Measurements from ENCODE around the gene RBFOX1.

The RBFOX1 gene

DNA sequence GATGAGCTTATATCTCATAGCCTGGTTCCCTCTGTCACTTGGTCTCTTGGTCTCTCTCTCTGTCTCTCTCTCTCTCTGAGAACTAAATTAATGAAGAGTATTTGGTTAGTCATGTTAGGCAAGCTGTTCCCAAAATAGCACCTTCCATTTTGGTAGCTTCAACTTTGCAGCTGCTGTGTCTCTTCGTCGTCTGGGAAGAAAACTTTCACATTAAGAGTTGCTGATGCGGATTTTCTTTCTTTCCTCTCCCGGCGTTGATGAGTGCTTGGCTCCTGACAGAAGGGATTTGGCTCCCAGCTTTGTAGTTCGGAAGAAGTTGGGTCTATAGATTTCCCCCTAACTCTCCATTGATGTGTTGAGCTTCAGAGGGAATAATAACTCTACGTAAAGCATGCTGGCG lies at the start of gene RBFOX1:
Gene RBFOX1, plus strand, starts transcription at position 235 of the 400 bp plus-strand sequence.
- no peak for DNase-seq (ENCODE audit: low spot score)

DNA sequence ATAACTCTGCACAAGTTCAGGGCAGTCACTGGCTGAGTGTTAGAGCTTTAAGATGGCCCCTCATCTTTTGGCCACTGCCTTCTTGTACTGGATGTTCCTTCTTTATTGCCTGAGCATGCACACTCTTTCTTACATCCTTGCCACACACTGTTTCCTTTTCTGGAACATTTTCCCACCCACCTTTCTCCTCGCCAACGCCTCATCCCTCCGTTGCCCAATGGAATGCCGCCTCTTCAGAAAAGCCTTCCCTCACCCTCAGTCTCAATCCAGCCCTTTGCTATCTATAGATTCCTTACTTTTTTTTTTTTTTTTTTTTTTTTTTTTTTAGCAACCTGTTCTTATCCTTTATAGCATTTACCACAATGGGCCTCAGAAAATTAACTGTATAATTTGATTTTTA lies 47.9 kb upstream of the RBFOX1 start:
- no peak for DNase-seq (ENCODE audit: low spot score)

DNA sequence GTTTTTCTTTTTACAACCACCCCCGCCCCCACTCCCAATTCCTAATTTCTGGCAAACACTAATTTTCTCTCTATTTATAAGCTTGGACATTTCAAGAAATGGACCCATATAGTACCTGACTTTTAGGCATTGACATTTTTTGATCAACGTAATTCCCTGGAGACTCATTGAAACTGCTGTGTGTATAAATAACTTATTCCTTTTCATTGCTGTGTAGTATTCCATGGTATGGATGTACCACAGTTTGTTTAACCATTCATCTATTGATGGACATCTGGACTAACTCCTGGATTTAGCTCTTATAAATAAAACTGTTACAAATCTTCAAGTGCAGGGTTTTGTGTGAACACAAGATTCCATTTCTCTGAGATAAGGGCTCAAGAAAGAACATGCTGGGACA lies 47.1 kb upstream of the RBFOX1 start:
- DNase-seq (ENCODE audit: low spot score): no peak

DNA sequence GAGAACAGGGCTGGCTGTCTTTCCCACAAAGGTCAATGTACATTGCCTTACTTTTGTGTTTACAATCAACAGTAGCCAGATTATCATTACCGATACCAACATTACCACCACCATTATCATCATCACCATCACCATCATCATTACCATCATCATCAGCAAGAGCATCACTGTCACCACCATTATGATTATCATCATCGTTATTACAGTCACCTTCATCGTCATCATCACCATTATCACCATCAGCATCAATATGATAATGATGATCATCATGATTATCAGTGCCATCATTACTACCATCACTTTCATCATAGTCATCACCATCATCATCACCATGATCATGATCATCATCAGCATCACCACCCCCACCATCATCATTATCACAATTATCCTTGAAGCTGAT lies 43.3 kb upstream of the RBFOX1 start:
- no peak for DNase-seq (ENCODE audit: low spot score)

DNA sequence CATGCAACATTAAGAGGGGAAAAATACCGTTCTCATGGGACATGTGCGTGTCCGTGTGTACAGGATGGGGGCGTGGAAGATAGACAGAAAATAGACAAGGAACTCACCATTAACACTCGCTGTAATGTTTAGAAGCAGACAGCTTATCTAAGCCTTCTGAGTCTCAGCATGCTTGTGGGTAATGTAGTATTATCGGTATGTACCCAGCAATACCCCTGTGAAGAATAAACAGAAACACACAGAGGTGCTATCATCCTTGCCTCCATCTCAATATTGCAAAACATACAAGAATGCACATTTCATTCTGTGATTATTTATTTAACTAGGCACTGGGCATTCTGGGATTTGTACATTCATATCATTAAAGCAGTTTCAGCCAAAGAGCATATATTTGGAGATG lies 42.0 kb upstream of the RBFOX1 start:
- DNase-seq (ENCODE audit: low spot score): no peak

DNA sequence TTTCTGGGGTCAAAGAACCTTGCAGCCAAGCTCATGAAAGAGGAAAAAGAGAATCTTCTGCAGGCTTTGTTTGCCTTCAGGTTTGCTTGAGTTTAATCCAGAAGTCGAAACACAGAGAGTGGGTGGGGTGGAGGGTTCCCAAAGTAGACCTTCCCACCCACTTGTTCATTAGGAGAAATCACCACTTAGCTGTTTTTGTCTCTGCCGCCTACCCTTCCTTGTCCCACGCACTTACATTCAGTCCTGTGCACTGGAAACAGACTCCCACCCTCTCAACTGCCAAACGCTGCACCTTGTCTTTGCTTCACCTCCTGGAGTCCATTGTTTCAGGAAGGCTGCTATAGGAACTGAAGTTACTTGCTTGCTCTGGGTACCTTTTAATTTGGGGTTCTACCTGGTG lies 38.6 kb upstream of the RBFOX1 start:
- no peak for DNase-seq (ENCODE audit: low spot score)

DNA sequence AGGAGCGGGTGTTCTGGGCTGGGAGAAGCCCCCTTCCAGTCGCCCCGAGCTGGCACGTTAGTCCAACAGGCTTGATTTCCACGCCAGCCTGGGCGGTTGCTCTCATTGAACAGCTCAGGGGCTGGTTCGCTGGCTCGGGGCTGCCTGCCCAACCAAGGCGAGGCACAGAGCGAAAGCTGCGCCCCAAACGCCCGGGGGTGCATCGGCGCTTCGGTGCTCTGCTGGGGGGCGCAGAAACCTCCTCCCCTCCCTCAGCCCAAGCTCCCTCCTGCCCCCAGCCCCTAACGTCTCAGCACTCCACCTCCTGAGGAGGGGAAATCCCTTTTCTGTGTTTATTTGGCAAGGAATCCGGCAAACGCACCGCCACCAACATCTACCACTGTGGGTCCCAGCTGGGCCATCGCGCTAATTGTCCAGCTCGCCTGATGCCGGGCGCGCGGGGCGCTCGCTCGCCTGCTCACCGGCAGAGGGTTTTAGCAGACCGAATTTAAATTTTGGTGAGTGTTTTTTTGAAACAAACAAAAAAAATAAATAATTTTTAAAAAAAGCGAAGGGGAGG lies 29.5 kb upstream of the RBFOX1 start:
- no peak for DNase-seq (ENCODE audit: low spot score)

DNA sequence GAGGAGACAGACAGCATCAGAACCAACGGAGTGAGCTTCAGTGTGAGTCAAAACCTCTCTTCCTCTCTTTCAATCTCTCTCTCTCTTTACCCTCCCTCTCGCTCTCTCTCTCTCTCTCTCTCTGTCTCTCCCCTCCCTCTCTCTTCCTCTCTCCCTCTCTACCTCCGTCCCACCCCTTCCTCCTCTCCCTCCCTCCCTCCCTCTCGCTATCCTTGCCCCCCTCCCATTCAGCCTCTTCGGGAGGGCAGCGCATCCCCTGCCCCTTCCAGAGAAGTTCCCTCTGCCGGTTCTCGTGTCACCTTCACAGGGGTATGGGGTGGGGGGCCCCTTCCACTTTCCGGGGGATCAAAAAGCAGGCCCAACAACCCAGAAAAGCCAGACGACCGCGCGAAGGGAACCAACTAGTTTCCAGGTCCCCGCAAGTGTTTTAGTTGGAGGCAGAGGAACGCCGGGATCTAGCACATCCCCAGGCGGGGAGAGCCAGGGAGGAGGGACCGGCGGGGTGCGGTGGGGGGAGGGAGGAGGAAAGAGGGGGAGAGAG lies 28.9 kb upstream of the RBFOX1 start:
- no peak for DNase-seq (ENCODE audit: low spot score)

DNA sequence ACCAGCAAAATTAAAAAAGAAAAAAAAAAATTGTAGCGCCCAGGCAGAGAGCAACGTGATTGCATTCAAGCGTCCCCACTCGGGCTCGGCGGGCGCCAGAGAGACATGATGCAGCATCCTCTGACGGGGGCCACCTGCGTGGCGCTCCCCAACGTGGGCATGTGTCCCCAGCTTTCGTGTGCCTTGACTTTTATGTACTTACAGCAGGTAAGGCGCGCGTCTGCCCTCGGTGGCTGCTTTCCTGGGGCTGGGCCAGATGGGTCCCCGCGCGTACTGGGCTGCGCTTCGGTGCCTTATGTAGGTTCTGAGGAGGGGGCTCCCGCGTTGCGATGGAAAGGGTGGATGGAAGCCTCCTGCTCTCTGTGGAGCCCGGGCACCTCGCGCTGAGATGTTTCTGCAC lies 28.4 kb upstream of the RBFOX1 start:
- no peak for DNase-seq (ENCODE audit: low spot score)

DNA sequence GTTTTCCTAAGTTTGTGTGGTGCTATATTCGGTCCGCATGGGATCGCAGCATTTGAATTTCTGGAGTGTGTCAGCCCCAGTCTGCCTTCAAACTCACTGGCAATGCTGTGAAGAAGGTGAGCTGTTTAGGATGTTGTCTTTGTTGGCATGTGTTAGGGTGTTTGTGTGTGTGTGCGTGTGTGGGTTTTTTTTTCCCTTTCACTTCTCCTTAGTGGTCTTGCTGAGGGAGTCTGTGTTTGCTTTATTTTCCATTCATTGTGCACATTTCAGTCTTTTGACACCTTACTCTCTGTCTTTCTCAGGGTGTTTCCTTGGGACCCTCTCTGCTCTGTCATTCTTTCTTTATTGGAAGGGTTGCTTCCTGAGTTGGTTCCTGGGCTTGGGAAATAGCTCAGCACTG lies 27.7 kb upstream of the RBFOX1 start:
- DNase-seq (ENCODE audit: low spot score): no peak

DNA sequence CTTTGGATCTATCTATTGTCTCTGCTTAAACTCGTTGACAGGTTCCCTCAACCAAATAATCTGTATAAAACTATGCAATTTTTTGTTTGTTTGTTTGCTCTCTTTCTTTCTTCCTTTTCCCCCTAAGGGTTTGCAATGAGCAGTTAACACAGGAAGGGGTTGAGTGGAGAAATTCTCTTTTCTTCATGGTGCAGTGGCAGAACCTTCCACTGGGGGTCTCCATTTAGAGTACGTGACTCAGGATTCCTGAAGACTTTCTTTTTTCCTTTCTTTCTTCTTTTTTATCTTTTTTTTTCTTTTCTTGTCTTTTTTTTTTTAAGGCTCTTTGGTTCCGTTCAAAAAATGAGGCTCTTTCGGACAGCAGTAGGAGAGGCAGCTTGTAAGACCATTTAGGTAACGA lies 19.5 kb upstream of the RBFOX1 start:
- DNase-seq (ENCODE audit: low spot score): peak; percentile 16

DNA sequence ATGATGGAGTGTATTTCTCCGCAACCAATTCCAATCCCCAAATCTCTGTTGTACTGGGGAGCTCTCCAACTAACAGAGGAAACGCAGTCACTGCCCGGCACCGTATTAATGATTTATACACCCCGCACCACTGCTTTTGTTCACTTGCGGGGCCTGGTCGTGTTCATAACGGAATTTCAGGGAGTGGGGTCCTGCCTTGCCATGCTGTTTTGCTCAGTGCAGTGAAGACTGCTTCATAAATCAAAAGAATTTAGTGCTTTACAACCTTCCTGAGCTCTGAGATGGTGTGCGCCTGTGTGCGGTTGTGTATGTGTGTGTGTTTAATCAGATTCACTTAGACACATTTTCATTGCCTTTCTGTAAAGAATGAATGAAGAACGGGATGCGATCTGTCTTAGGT lies 18.5 kb upstream of the RBFOX1 start:
- DNase-seq (ENCODE audit: low spot score): no peak

DNA sequence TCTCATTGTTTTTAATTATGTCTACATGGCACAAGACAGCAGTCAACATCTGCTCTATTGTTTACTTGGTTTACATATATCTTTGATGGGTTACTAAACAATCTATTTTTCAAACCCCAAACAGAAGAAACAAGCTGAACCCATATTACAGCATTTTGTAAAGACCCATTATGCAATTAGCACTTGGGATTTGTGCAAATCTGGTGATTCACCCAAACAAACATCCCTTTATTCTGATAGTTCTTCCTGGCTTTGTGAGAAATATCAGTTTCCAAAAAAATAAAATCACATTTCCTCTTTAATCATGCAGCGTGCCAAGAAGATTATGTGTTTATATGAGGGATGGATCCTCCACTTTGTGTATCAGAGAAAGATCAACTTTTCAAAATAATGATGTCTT lies 16.8 kb upstream of the RBFOX1 start:
- DNase-seq (ENCODE audit: low spot score): no peak

DNA sequence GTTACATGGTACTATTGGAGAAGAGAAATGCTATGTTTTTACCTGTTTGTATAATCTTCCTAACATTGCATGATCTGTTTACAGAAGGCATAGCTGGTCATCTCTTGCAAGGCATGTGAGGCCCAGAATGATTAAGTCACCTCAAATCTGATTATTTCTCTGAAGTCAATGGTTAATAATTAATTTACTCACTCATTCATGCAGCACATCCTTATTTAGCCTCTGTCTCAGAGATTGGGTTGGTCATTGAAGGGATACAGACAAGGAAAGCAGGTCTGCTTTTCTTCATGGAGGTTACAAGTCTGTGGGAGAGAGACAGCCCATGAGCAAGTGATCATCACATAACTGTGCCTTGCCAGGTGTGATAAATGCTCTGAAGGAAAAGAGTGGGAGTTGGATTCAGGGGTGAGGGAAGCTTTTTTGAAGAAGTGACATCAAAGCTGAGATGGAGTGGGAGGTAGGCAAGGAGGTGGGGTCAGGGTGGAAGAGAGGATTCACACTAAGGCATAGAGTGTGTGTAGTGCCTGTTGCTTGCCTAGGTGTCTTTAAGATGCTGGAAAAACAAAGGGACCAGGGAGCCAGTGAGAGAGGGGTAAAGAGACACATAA lies 16.3 kb upstream of the RBFOX1 start:
- no peak for DNase-seq (ENCODE audit: low spot score)

DNA sequence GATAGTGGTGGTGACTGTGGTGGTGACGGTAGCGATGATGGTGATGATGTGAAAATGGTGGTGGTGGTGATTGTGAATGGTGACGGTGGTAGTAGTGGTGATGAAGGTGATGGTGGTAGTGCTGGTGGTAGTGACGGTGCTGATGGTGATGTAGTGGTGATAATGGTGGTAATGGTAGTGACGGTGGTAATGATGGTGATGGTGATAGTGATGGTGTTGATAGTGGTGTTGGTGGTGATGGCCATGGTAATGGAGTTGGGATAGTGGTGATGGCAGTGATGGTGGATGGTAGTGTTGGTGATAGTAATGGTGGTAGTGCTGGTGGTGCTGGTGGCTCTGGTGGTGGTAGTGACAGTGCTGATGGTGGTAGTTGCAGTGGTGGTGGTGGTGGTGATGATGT lies 14.7 kb upstream of the RBFOX1 start:
- DNase-seq (ENCODE audit: low spot score): no peak

DNA sequence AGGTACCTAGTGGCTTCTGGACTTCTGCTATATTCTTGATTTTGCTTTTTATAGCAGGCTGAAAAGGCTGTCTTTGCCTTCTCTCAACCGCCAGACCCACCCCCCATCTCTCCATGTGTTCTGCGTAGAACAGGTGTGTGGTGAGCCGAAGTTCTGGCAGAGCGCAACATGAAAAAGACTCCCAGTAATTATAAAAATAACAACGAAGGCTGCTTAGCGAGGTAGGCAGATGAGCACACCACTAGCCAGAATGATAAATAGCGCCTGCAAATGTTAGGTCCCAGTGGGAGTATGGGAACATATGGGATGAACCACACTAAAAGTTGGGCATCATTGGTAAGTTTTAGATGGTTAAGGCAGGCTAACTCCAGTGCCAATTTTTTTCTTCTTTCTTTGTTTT lies 14.0 kb upstream of the RBFOX1 start:
- no peak for DNase-seq (ENCODE audit: low spot score)

DNA sequence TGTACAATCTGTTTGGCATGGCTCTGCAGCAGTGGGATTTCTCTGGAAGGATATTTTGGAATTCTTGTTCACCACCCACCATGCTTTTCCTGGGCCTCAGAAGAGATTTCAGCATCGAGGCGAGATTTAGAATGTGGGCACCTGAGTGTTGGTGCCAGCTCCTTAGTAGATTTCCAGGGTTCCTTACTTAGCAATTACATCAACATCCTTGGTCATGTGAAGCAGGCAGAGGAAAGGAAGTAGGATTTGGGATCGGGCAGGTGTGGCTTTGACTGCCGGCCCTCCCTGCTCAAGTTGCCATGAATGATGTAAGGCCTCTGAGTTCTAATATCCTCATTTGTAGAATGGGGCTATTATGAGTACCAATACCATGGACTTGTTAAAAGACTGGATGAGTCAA lies 13.1 kb upstream of the RBFOX1 start:
- no peak for DNase-seq (ENCODE audit: low spot score)

DNA sequence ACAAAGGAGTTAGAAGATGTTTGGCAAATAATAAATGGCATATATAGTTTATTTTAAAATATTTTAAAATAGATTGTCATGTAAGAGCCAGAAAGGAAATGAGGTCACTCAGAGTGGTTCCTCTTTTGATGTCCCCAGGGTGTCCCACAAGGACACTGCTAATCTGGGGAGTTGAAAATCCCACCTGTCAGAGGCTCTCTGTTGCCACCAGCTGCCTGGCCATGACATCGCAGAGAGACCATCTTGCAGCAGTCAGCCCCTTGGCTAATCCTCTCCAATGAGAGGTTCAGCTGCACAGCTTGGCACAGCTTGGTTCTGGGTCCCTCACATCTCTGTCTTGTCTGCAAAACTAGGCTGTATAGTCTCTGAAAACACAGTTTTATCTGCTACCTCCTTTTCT lies 11.0 kb upstream of the RBFOX1 start:
- DNase-seq (ENCODE audit: low spot score): no peak

DNA sequence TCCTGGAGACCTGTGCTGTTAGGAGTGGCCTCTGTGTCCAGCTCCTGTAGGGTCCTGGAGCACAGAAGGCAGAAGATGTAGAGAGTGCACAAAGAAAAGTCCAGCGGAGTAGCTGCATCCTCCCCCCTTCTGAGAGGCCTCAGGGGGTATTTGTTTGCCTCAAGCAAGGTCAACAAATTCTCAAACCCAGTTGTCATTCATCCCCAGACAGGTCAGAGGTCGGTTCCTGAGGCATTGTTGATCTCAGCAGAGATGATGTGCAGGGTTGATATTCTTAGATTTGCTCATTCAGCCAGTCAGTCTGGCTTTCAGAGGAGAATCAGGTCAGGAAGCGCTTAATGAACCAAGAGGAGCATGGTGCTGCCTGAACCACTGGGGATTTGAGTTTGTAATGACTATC lies 8.3 kb upstream of the RBFOX1 start:
- DNase-seq (ENCODE audit: low spot score): no peak

DNA sequence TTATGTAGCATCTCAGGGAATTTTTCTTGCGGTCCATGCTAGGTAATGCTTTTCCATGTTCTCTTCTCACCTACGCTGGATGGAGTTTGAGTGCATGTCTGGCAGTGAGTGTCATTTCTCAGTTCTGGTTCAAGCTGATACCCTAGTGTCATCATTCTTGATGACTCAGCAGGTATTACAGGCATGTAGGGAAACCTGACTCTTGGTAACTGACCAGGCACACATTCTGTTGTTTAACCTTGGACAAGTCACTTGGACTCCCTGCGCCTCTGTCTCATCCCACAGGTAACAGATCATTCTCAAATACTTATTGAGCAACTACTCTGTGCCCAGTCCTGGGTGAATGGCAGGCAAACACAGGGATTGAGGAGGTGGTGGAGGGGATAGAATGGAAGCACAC lies 6.8 kb upstream of the RBFOX1 start:
- no peak for DNase-seq (ENCODE audit: low spot score)

DNA sequence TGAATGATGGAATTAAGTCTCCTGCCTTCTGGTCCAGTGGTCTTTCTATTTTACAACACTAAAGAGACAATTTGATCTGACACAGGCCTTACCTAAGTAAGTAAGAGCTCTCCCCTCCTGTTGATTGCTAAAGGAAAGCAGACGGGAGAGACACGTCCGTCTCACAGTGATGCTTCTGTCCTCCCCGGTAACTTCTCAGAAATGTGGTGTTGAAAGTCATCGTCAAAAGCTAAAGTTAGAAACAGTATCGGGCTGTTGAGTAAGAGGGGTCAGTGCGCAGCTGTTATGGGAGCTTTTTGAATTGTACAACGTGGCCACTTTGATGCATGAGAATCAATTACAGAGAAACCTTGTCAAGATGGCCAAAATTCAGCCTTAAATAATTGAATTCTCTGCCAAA lies 1.9 kb upstream of the RBFOX1 start:
- DNase-seq (ENCODE audit: low spot score): no peak

DNA sequence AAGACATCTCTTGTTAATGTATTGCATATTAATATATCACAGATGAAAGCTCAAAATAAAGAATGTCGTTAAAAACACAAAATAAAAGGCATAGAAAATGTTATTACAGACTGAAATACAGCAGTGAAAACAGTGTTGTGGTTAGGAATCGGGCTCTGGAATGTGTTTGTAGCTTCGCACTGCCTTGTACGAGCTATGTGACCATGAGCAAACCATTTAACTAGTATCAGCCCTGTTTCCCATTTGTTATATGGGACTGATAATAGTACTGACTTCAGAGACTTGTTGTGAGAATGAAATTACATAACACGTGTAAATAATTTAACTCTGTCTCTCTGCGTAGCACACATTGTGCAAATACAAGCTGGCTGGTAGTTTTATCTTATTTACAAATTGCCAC lies 648 bp upstream of the RBFOX1 start:
- no peak for DNase-seq (ENCODE audit: low spot score)

DNA sequence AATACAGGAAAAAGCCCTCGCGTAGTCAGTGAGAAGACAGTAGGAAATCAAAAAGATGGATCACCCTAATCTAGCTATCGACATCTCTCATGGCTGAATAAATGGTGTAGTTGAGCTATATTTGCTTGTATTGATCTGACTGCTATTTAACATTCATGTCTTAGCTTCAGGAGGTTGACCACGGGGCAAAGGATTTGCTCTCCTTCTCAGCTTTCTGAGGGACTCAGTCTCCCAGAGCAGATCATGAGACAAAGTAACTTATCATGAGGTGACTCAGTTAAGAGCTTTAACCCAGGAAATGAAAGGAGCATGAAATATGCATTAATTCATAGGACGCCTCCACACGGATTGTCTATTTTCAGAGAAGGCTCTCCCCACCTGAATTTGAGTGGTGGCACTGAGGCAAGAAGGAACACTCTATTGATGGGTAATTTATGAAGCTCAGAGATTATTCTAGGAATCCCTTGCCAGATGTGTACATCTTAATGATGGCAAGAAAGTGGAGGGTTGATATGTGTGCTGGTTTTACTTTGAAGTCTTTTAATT lies 608 bp downstream of the RBFOX1 start:
- no peak for DNase-seq (ENCODE audit: low spot score)
